ENCODE data around the gene TPSB2.

GRCh38 chr16:1184980-1185379 is 45.0 kb downstream of the TPSB2 start:
- TF ChIP-seq EZH2 (IDR thresholded peaks at IDR 0.05; ENCODE audit: low read length, missing control alignments) (no peak), CTCF (conservative IDR thresholded peaks at IDR 0.05 in 1 of 2, IDR thresholded peaks at IDR 0.05 in 1 of 2; ENCODE audit: low read depth in 1 of 2, low read length in 2 of 2) (no peak)

All from fibroblast of lung (primary cell).